MM.1S (cell line): ENCODE measurements around the gene NANP.

Experiments
- CTCF ChIP-seq: fragments of 300-600 bp; sonication (generic); IDR thresholded peaks from 2 replicates; pipeline ENCODE4 v1.5.1; 2016; ENCODE audit warnings: antibody characterized with exemption, low read length, mixed read lengths
- EZH2 ChIP-seq: fragments of 300-600 bp; sonication (generic); optimal IDR thresholded peaks from 2 replicates; pipeline ENCODE3; 2017; ENCODE audit warnings: low read depth, mild to moderate bottlenecking, antibody characterized with exemption, low read length, mixed read lengths

- no peak for TF ChIP-seq CTCF
- no peak for TF ChIP-seq EZH2
Observed at GRCh38 chr20:25608774-25609173, 15.0 kb downstream of the NANP start.
